ENCODE measurements around the gene PCDHGA9. TPM values are rescaled to one million over a fixed set of nuclear protein-coding genes. Genes with fewer than 3 reads are reported as not detected.
"Not testable (repeated sequence)": the region's sequence is repeated elsewhere in the genome, so short reads cannot be mapped to it uniquely, and the experiment has no call there.

PCDHGA9 gene
- total and polyA plus RNA-seq, 4 donors: 0.75 to 13.2 (median 4.8) TPM

DNA sequence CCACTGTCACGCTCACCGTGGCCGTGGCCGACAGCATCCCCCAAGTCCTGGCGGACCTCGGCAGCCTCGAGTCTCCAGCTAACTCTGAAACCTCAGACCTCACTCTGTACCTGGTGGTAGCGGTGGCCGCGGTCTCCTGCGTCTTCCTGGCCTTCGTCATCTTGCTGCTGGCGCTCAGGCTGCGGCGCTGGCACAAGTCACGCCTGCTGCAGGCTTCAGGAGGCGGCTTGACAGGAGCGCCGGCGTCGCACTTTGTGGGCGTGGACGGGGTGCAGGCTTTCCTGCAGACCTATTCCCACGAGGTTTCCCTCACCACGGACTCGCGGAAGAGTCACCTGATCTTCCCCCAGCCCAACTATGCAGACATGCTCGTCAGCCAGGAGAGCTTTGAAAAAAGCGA is 30.1 kb downstream of the PCDHGA9 start:
- DNase-seq; ATAC-seq (ENCODE audit: low FRiP score); H3K4me3 ChIP-seq (ENCODE audit: low read length in 2 of 2); intact Hi-C loops (cut with DNase I); H3K27me3 ChIP-seq (ENCODE audit: control insufficient read depth in 1 of 2, insufficient read depth in 2 of 2, low read length in 1 of 2); H3K27ac ChIP-seq (ENCODE audit: low read depth in 1 of 2, low read length in 2 of 2); H3K4me1 ChIP-seq (ENCODE audit: control insufficient read depth in 1 of 2, insufficient read depth in 2 of 2, low read length in 2 of 2); H3K36me3 ChIP-seq (ENCODE audit: control insufficient read depth in 1 of 2, insufficient read depth in 2 of 2, low read length in 1 of 2): not testable (repeated sequence)
- WGBS, 2 donors: 21 to 23% methylated on average over 25 to 29 of the region's 29 CpGs
- peaks cover 29% of the 10 kb centered on the region for H3K9me3 ChIP-seq (ENCODE audit: control insufficient read depth, low read length)

DNA sequence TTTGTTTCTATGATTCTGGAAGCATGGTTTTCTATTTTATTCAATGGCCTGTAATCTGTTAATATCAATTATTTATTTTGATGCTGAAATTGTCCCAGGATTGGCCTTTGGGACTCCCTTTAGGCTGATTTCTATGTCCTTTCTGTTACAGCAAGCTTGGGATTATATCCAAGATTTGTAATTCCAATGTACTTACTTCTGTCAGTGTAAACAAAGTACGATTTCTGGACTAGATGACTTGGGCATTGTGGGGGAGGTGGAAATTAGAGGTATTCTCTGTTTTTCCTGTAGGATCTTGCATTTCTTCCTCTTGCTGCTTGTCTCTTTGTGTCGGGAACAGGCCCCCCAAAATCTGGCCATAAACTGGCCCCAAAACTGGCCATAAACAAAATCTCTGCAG is 31.4 kb downstream of the PCDHGA9 start:
- Histone ChIP-seq H3K4me3 (ENCODE audit: low read length in 2 of 2) (no peak overlapping the region), H3K9me3 (ENCODE audit: control insufficient read depth, low read length) (peaks cover 24% of the 10 kb centered on the region), H3K4me1 (ENCODE audit: control insufficient read depth in 1 of 2, insufficient read depth in 2 of 2, low read length in 2 of 2) (no peaks in the 10 kb centered on the region), H3K36me3 (ENCODE audit: control insufficient read depth in 1 of 2, insufficient read depth in 2 of 2, low read length in 1 of 2) (no peaks in the 10 kb centered on the region), H3K27me3 (ENCODE audit: control insufficient read depth in 1 of 2, insufficient read depth in 2 of 2, low read length in 1 of 2) (no peaks in the 10 kb centered on the region), H3K27ac (ENCODE audit: low read depth in 1 of 2, low read length in 2 of 2) (no peak overlapping the region)
- WGBS, 2 donors: 73 to 76% methylated on average over 2 of the region's 2 CpGs
- ATAC-seq (ENCODE audit: low FRiP score) (no peak), DNase-seq (no peak)
- intact Hi-C loops (cut with DNase I): no loop called here

DNA sequence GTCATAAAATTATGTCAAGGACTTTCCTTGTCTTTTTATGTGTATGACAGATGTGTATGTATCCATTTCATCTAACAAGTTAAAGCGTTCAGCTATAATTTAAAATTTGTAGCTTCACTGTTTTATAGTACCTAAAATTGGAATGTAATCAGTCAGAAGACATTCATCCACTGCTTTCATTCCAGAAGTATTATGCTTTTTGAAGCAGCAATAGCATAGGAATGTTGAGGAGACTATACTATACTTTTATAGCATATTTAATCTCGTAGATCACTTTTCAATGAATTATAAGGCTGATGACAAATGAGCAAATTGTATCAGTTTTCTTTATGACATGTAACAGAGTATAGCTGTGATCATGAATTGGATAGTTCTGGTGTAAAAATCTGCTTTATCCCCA is 34.6 kb downstream of the PCDHGA9 start:
- no peak for DNase-seq
- Histone ChIP-seq H3K9me3 (ENCODE audit: control insufficient read depth, low read length) (peaks cover 24% of the 10 kb centered on the region), H3K27me3 (ENCODE audit: control insufficient read depth in 1 of 2, insufficient read depth in 2 of 2, low read length in 1 of 2) (no peaks in the 10 kb centered on the region), H3K27ac (ENCODE audit: low read depth in 1 of 2, low read length in 2 of 2) (no peak overlapping the region), H3K4me1 (ENCODE audit: control insufficient read depth in 1 of 2, insufficient read depth in 2 of 2, low read length in 2 of 2) (no peaks in the 10 kb centered on the region), H3K36me3 (ENCODE audit: control insufficient read depth in 1 of 2, insufficient read depth in 2 of 2, low read length in 1 of 2) (no peaks in the 10 kb centered on the region), H3K4me3 (ENCODE audit: low read length in 2 of 2) (no peak overlapping the region)
- 89 to 93% methylated on average over 2 of the region's 2 CpGs for WGBS, 2 donors
- intact Hi-C loops (cut with DNase I): no loop called here
- no peak for ATAC-seq (ENCODE audit: low FRiP score)

DNA sequence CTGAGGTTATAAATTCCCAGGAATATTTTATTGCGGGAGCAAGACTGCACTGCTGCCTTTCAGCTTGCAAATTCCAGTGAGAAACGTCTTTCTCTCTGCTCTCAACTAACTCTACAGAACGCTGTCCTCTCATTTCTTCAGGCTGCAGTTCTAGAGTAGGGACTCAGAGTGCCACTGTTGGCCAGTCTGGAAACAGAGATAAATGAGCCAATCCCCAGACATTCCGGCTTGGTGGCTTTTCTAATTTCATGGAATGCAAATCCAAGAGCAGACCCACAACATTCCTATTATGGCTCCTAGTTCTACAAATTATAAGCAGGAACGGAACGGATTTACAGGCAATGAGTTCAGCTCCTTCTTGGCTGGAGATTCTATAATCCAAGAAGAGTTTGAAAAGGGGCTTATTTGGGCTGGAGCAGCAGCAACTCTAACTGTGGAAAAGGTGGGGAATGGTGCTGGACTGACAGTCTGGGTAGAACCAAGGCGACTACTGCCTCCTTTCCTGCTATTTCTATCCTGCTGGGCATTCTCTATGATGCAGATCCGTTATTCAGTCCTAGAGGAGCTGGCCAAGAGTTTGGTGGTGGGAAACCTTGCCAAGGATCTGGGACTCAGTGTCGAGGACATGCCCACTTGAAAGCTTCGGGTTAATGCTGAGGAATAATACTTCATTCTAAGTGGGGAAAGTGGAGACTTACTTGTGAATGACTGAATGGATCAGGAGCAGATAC is 37.0 kb downstream of the PCDHGA9 start:
- intact Hi-C loops (cut with DNase I): no loop called here
- ATAC-seq (ENCODE audit: low FRiP score): no peak
- no peak for DNase-seq
- Histone ChIP-seq H3K27me3 (ENCODE audit: control insufficient read depth in 1 of 2, insufficient read depth in 2 of 2, low read length in 1 of 2) (no peaks in the 10 kb centered on the region), H3K9me3 (ENCODE audit: control insufficient read depth, low read length) (peaks cover 18% of the 10 kb centered on the region), H3K4me3 (ENCODE audit: low read length in 2 of 2) (peak overlapping the region in 1 of 2 donors; percentile 26), H3K27ac (ENCODE audit: low read depth in 1 of 2, low read length in 2 of 2) (no peak overlapping the region), H3K36me3 (ENCODE audit: control insufficient read depth in 1 of 2, insufficient read depth in 2 of 2, low read length in 1 of 2) (no peaks in the 10 kb centered on the region), H3K4me1 (ENCODE audit: control insufficient read depth in 1 of 2, insufficient read depth in 2 of 2, low read length in 2 of 2) (no peaks in the 10 kb centered on the region)
- 64 to 65% methylated on average over 10 of the region's 10 CpGs for WGBS, 2 donors

DNA sequence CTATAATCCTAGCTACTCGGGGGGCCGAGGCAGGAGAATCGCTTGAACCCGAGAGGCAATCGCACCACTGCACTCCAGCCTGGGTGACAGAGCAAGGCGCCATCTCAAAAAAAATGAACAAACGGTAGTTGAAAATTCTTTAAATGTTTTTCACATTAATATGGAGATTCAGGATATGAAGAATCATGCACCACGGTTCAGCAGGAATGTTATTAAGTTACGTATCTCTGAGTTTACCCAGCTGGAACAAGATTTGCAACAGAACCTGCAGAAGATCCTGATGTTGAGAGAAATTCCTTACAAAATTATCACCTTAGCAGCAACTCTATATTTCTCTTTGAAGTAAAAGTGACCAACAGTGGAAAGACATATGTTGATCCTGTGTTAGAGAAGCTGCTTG is 37.8 kb downstream of the PCDHGA9 start:
- no peak for ATAC-seq (ENCODE audit: low FRiP score)
- 95 to 96% methylated on average over 9 of the region's 9 CpGs for WGBS, 2 donors
- DNase-seq: no peak
- H3K27me3 ChIP-seq (ENCODE audit: control insufficient read depth in 1 of 2, insufficient read depth in 2 of 2, low read length in 1 of 2): no peaks in the 10 kb centered on the region
- peaks cover 18% of the 10 kb centered on the region for H3K9me3 ChIP-seq (ENCODE audit: control insufficient read depth, low read length)
- H3K4me1 ChIP-seq (ENCODE audit: control insufficient read depth in 1 of 2, insufficient read depth in 2 of 2, low read length in 2 of 2): no peaks in the 10 kb centered on the region
- intact Hi-C loops (cut with DNase I): no loop called here
- no peak overlapping the region for H3K27ac ChIP-seq (ENCODE audit: low read depth in 1 of 2, low read length in 2 of 2)
- H3K36me3 ChIP-seq (ENCODE audit: control insufficient read depth in 1 of 2, insufficient read depth in 2 of 2, low read length in 1 of 2): no peaks in the 10 kb centered on the region
- H3K4me3 ChIP-seq (ENCODE audit: low read length in 2 of 2): no peak overlapping the region

DNA sequence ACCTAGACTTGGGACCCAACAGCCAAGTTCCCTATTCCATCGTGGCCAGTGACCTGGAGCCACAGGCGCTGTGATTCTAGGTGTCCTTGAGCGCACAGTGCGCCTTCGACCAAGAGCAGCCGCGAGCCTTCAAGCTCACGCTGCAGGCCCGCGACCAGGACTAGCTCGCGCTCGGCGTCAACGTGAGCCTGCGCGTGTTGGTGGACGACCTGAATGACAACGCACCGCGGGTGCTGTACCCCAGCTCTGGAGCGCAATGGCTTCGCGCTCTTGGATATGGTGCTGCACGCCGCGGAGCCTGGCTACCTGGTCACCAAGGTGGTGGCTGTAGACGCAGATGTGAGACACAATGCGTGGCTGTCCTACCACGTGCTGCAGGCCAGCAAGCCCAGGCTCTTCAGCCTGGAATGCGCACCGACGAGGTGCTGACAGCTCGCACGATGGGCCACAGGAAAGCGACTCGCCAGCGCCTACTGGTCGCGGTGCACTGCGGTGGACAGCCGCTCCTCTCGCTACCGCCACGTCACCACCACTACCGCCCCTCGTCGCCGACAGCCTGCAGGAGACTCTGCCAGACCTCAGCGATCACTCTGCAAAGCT is 39.1 kb downstream of the PCDHGA9 start:
- Histone ChIP-seq H3K4me1 (ENCODE audit: control insufficient read depth in 1 of 2, insufficient read depth in 2 of 2, low read length in 2 of 2) (no peaks in the 10 kb centered on the region), H3K27me3 (ENCODE audit: control insufficient read depth in 1 of 2, insufficient read depth in 2 of 2, low read length in 1 of 2) (no peaks in the 10 kb centered on the region), H3K36me3 (ENCODE audit: control insufficient read depth in 1 of 2, insufficient read depth in 2 of 2, low read length in 1 of 2) (no peaks in the 10 kb centered on the region), H3K4me3 (ENCODE audit: low read length in 2 of 2) (no peak overlapping the region), H3K27ac (ENCODE audit: low read depth in 1 of 2, low read length in 2 of 2) (no peak overlapping the region), H3K9me3 (ENCODE audit: control insufficient read depth, low read length) (peaks cover 18% of the 10 kb centered on the region)
- DNase-seq: no peak
- 41 to 46% methylated on average over 50 of the region's 50 CpGs for WGBS, 2 donors
- ATAC-seq (ENCODE audit: low FRiP score): no peak
- intact Hi-C loops (cut with DNase I): no loop called here

Other genes starting within 250 kb of the PCDHGA9 start
Only the 30 nearest of the 37 such genes appear.
- 1 to 10 TPM; 3.0 to 3.8 TPM for gene PCDHB9, start 215.6 kb upstream of the PCDHGA9 start, total RNA-seq
- gene PCDHB9, start 215.6 kb upstream of the PCDHGA9 start, polyA plus RNA-seq: 1 to 10 TPM in 1 of 2 donors, under 1 TPM in 1; 0.25 to 2.1 TPM
- 1 to 10 TPM; 3.6 to 7.7 TPM for gene PCDHB10, start 210.4 kb upstream of the PCDHGA9 start, total RNA-seq
- gene PCDHB10, start 210.4 kb upstream of the PCDHGA9 start, polyA plus RNA-seq: 1 to 10 TPM in 1 of 2 donors, under 1 TPM in 1; 0.25 to 4.5 TPM
- gene PCDHB11, start 203.2 kb upstream of the PCDHGA9 start, total RNA-seq: 10 to 100 TPM in 1 of 2 donors, 1 to 10 TPM in 1; 8.1 to 15.3 TPM
- 1 to 10 TPM; 2.9 to 4.7 TPM for gene PCDHB11, start 203.2 kb upstream of the PCDHGA9 start, polyA plus RNA-seq
- gene PCDHB12, start 194.1 kb upstream of the PCDHGA9 start, total RNA-seq: 1 to 10 TPM; 5.7 to 6.7 TPM
- 1 to 10 TPM in 1 of 2 donors, under 1 TPM in 1; 0.75 to 2.9 TPM for gene PCDHB12, start 194.1 kb upstream of the PCDHGA9 start, polyA plus RNA-seq
- 1 to 10 TPM; 4.2 to 6.7 TPM for gene PCDHB13, start 188.9 kb upstream of the PCDHGA9 start, total RNA-seq
- 1 to 10 TPM in 1 of 2 donors, under 1 TPM in 1; 0.75 to 1.3 TPM for gene PCDHB13, start 188.9 kb upstream of the PCDHGA9 start, polyA plus RNA-seq
- gene PCDHB14, start 179.4 kb upstream of the PCDHGA9 start, total RNA-seq: 10 to 100 TPM in 1 of 2 donors, 1 to 10 TPM in 1; 7.5 to 10.1 TPM
- gene PCDHB14, start 179.4 kb upstream of the PCDHGA9 start, polyA plus RNA-seq: 1 to 10 TPM; 1.0 to 5.0 TPM
- gene PCDHB15, start 157.4 kb upstream of the PCDHGA9 start, total RNA-seq: 10 to 100 TPM in 1 of 2 donors, 1 to 10 TPM in 1; 8.7 to 10.9 TPM
- gene PCDHB15, start 157.4 kb upstream of the PCDHGA9 start, polyA plus RNA-seq: 10 to 100 TPM in 1 of 2 donors, 1 to 10 TPM in 1; 4.4 to 12.1 TPM
- 1 to 10 TPM in 1 of 2 donors, under 1 TPM in 1; 0.69 to 1.1 TPM for gene SLC25A2, start 98.7 kb upstream of the PCDHGA9 start, total RNA-seq
- gene SLC25A2, start 98.7 kb upstream of the PCDHGA9 start, polyA plus RNA-seq: not detected
- gene TAF7, start 82.0 kb upstream of the PCDHGA9 start, total RNA-seq: 10 to 100 TPM; 59.8 to 79.1 TPM
- gene TAF7, start 82.0 kb upstream of the PCDHGA9 start, polyA plus RNA-seq: 10 to 100 TPM; 53.5 to 65.3 TPM
- gene PCDHGA1, start 72.3 kb upstream of the PCDHGA9 start, total RNA-seq: 1 to 10 TPM in 1 of 2 donors, under 1 TPM in 1; 0.91 to 1.6 TPM
- 1 to 10 TPM in 1 of 2 donors, not detected in 1; 1.0 TPM for gene PCDHGA1, start 72.3 kb upstream of the PCDHGA9 start, polyA plus RNA-seq
- 10 to 100 TPM in 1 of 2 donors, 1 to 10 TPM in 1; 6.2 to 10.6 TPM for gene PCDHGA2, start 64.0 kb upstream of the PCDHGA9 start, total RNA-seq
- 1 to 10 TPM in 1 of 2 donors, under 1 TPM in 1; 0.75 to 4.2 TPM for gene PCDHGA2, start 64.0 kb upstream of the PCDHGA9 start, polyA plus RNA-seq
- gene PCDHGA3, start 58.9 kb upstream of the PCDHGA9 start, total RNA-seq: 1 to 10 TPM; 4.1 to 7.4 TPM
- gene PCDHGA3, start 58.9 kb upstream of the PCDHGA9 start, polyA plus RNA-seq: 1 to 10 TPM in 1 of 2 donors, under 1 TPM in 1; 0.50 to 2.4 TPM
- 1 to 10 TPM; 3.5 to 6.5 TPM for gene PCDHGB1, start 52.7 kb upstream of the PCDHGA9 start, total RNA-seq
- under 1 TPM; 0.75 to 0.92 TPM for gene PCDHGB1, start 52.7 kb upstream of the PCDHGA9 start, polyA plus RNA-seq
- 10 to 100 TPM in 1 of 2 donors, 1 to 10 TPM in 1; 7.1 to 10.2 TPM for gene PCDHGA4, start 47.8 kb upstream of the PCDHGA9 start, total RNA-seq
- gene PCDHGA4, start 47.8 kb upstream of the PCDHGA9 start, polyA plus RNA-seq: 1 to 10 TPM; 1.3 to 2.0 TPM
- 10 to 100 TPM in 1 of 2 donors, 1 to 10 TPM in 1; 6.5 to 11.7 TPM for gene PCDHGB2, start 42.8 kb upstream of the PCDHGA9 start, total RNA-seq
- 1 to 10 TPM in 1 of 2 donors, under 1 TPM in 1; 0.38 to 1.1 TPM for gene PCDHGB2, start 42.8 kb upstream of the PCDHGA9 start, polyA plus RNA-seq
- gene PCDHGA5, start 38.6 kb upstream of the PCDHGA9 start, total RNA-seq: 10 to 100 TPM in 1 of 2 donors, 1 to 10 TPM in 1; 7.5 to 11.5 TPM
- 1 to 10 TPM in 1 of 2 donors, under 1 TPM in 1; 0.25 to 1.4 TPM for gene PCDHGA5, start 38.6 kb upstream of the PCDHGA9 start, polyA plus RNA-seq
- 1 to 10 TPM; 7.4 to 9.7 TPM for gene PCDHGB3, start 32.5 kb upstream of the PCDHGA9 start, total RNA-seq
- under 1 TPM in 1 of 2 donors, not detected in 1; 0.82 TPM for gene PCDHGB3, start 32.5 kb upstream of the PCDHGA9 start, polyA plus RNA-seq
- gene PCDHGA6, start 28.9 kb upstream of the PCDHGA9 start, total RNA-seq: 10 to 100 TPM in 1 of 2 donors, 1 to 10 TPM in 1; 8.8 to 12.0 TPM
- gene PCDHGA6, start 28.9 kb upstream of the PCDHGA9 start, polyA plus RNA-seq: 1 to 10 TPM in 1 of 2 donors, under 1 TPM in 1; 0.38 to 4.0 TPM
- 1 to 10 TPM; 6.4 to 8.0 TPM for gene PCDHGA7, start 20.0 kb upstream of the PCDHGA9 start, total RNA-seq
- gene PCDHGA7, start 20.0 kb upstream of the PCDHGA9 start, polyA plus RNA-seq: 1 to 10 TPM in 1 of 2 donors, not detected in 1; 2.1 TPM
- gene PCDHGB4, start 15.1 kb upstream of the PCDHGA9 start, total RNA-seq: 10 to 100 TPM in 1 of 2 donors, 1 to 10 TPM in 1; 7.3 to 10.1 TPM
- gene PCDHGB4, start 15.1 kb upstream of the PCDHGA9 start, polyA plus RNA-seq: 1 to 10 TPM in 1 of 2 donors, under 1 TPM in 1; 0.50 to 2.7 TPM
- gene PCDHGA8, start 10.1 kb upstream of the PCDHGA9 start, total RNA-seq: 1 to 10 TPM; 3.0 to 6.8 TPM
- under 1 TPM; 0.13 to 0.54 TPM for gene PCDHGA8, start 10.1 kb upstream of the PCDHGA9 start, polyA plus RNA-seq
- 10 to 100 TPM; 11.7 to 18.2 TPM for gene PCDHGB5, start 4.8 kb upstream of the PCDHGA9 start, total RNA-seq
- 1 to 10 TPM; 2.0 to 5.0 TPM for gene PCDHGB5, start 4.8 kb upstream of the PCDHGA9 start, polyA plus RNA-seq
- gene PCDHGB6, start 5.2 kb downstream of the PCDHGA9 start, total RNA-seq: 10 to 100 TPM in 1 of 2 donors, 1 to 10 TPM in 1; 9.5 to 14.6 TPM
- gene PCDHGB6, start 5.2 kb downstream of the PCDHGA9 start, polyA plus RNA-seq: 1 to 10 TPM in 1 of 2 donors, under 1 TPM in 1; 0.38 to 2.4 TPM
- gene PCDHGA10, start 10.2 kb downstream of the PCDHGA9 start, total RNA-seq: 10 to 100 TPM in 1 of 2 donors, 1 to 10 TPM in 1; 6.1 to 11.4 TPM
- gene PCDHGA10, start 10.2 kb downstream of the PCDHGA9 start, polyA plus RNA-seq: 1 to 10 TPM in 1 of 2 donors, under 1 TPM in 1; 0.61 to 1.1 TPM
- 10 to 100 TPM; 12.7 to 24.7 TPM for gene PCDHGB7, start 14.9 kb downstream of the PCDHGA9 start, total RNA-seq
- gene PCDHGB7, start 14.9 kb downstream of the PCDHGA9 start, polyA plus RNA-seq: 1 to 10 TPM; 2.1 to 3.8 TPM
- 1 to 10 TPM; 7.1 to 9.2 TPM for gene PCDHGA11, start 18.3 kb downstream of the PCDHGA9 start, total RNA-seq
- under 1 TPM; 0.50 to 0.72 TPM for gene PCDHGA11, start 18.3 kb downstream of the PCDHGA9 start, polyA plus RNA-seq
- 10 to 100 TPM in 1 of 2 donors, 1 to 10 TPM in 1; 7.9 to 18.8 TPM for gene PCDHGA12, start 27.7 kb downstream of the PCDHGA9 start, total RNA-seq
- gene PCDHGA12, start 27.7 kb downstream of the PCDHGA9 start, polyA plus RNA-seq: 1 to 10 TPM in 1 of 2 donors, under 1 TPM in 1; 0.75 to 2.5 TPM
- 100 to 1,000 TPM in 1 of 2 donors, 10 to 100 TPM in 1; 67.3 to 116 TPM for gene PCDHGC3, start 73.2 kb downstream of the PCDHGA9 start, total RNA-seq
- 10 to 100 TPM; 23.9 to 99.0 TPM for gene PCDHGC3, start 73.2 kb downstream of the PCDHGA9 start, polyA plus RNA-seq
- 1 to 10 TPM; 2.8 to 6.1 TPM for gene PCDHGC4, start 82.3 kb downstream of the PCDHGA9 start, total RNA-seq
- gene PCDHGC4, start 82.3 kb downstream of the PCDHGA9 start, polyA plus RNA-seq: under 1 TPM; 0.05 to 0.38 TPM
- 1 to 10 TPM; 2.8 to 6.3 TPM for gene PCDHGC5, start 86.3 kb downstream of the PCDHGA9 start, total RNA-seq
- under 1 TPM; 0.25 to 0.84 TPM for gene PCDHGC5, start 86.3 kb downstream of the PCDHGA9 start, polyA plus RNA-seq